C4-2B (cell line): ENCODE data around the gene ENPP4.
A peak's percentile ranks its signal among the peaks of the same experiment; 100 is the strongest.

Experiments used
- H3K27ac ChIP-seq: fragments of 450-650 bp; 2 replicates; pipeline ENCODE4 v1.5.1; 2017
- ZFX ChIP-seq: fragments of 450-650 bp; IDR thresholded peaks from 2 replicates; pipeline ENCODE4 v1.6.1; 2017
- TF ChIP-seq, protein P1 (sequence below): fragments of 450-650 bp; conservative IDR thresholded peaks from 2 replicates; pipeline ENCODE4 v1.5.1; 2017; ENCODE audit warnings: mild to moderate bottlenecking

The ENPP4 gene

DNA sequence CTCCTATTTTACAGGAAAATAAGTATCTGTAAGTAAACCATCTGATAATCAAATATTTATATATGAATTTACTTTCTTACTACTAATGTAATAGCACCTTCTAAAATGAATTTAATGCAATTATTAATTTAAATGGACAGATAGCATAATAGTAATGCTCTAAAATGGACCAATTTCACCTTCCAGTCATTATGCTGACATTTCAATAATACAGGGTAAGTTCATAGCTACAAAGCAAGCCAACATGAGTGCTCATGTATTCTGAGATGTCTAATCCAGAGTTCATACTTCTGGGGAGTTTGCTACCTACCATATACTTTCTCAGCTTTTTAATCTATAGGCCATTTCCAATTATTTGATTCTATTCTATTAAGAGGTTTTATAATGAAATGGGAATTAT, 29.4 kb downstream of the ENPP4 start:
- no peak overlapping the region for H3K27ac ChIP-seq
- no peak for TF ChIP-seq ZFX
- TF ChIP-seq, protein P1, sequence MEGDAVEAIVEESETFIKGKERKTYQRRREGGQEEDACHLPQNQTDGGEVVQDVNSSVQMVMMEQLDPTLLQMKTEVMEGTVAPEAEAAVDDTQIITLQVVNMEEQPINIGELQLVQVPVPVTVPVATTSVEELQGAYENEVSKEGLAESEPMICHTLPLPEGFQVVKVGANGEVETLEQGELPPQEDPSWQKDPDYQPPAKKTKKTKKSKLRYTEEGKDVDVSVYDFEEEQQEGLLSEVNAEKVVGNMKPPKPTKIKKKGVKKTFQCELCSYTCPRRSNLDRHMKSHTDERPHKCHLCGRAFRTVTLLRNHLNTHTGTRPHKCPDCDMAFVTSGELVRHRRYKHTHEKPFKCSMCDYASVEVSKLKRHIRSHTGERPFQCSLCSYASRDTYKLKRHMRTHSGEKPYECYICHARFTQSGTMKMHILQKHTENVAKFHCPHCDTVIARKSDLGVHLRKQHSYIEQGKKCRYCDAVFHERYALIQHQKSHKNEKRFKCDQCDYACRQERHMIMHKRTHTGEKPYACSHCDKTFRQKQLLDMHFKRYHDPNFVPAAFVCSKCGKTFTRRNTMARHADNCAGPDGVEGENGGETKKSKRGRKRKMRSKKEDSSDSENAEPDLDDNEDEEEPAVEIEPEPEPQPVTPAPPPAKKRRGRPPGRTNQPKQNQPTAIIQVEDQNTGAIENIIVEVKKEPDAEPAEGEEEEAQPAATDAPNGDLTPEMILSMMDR: no peak

DNA sequence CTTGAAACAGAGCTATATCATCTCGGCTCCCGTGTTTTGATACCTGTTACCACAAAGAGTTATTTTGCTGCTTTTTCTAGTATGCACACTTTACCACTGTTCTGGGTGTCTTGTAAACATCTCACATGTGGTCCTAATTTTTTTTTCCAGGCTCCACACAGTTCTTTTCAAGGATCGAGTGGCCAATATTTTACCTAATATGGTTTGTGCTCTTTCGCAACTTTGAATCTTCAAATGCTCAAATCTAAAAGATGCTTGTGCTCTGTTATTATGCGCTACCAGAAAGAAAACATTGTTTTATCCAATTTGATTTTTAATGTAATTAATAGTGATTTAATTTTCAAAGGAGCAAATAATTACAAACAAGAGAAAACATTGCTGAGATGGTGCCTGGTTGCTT, 30.3 kb downstream of the ENPP4 start:
- no peak overlapping the region for H3K27ac ChIP-seq
- TF ChIP-seq, protein P1: no peak
- no peak for TF ChIP-seq ZFX

DNA sequence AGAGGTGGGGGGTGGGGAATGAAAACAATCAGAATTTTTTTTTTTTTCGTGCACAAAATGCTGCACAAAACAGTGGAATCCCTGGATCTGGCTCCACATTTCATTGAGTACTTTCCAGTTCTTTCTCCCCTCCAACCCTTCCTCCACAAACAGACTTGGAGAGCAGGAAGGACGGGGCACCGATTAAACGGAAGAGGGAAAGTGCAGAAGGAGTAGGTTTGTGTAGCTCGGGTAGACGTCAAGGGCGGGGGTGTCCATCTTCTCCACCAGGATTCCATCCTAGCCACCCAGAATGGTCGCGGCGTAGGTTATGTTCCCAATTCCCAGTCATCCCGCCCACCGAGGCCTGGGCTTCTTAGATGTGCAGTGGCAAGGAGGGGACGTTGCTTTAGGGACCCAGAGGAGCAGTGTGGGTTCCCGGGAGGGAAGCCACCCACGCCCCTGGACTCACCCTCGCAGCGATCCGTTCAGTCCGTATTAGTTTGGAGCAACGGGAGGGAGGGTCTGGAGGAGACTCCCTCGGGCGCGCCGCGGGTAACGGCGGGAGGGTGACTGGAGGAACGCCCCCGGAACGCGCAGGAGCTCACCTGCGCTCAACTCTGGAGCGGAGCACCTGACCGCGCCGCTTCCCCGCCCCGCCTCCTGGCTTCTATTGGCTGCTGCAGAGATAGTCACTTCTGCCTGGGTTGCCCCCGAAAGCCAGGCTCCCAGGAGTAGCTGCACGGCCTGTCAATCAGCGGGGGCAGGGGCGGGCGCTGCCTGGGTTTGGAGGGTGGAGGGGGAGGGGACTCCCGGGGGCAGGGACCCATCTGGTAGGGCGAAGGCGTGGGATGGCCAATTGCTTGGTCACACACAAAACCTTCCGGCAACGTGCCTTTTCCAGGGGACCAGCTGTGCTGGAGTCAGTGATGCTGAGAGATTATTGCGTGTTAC, 40.8 kb downstream of the ENPP4 start, which contains the start of gene ENPP5:
ENPP5 (minus strand) TSS at position 624 of the 933 bp plus-strand sequence. CDS start 2,718 bp downstream, outside the sequence.
- peak within 1 kb of the TSS; percentile 82 for H3K27ac ChIP-seq
- 0 out of 2 replicates have a peak, but pooled peaks have one; percentile 30 for TF ChIP-seq ZFX
- TF ChIP-seq, protein P1: no peak

DNA sequence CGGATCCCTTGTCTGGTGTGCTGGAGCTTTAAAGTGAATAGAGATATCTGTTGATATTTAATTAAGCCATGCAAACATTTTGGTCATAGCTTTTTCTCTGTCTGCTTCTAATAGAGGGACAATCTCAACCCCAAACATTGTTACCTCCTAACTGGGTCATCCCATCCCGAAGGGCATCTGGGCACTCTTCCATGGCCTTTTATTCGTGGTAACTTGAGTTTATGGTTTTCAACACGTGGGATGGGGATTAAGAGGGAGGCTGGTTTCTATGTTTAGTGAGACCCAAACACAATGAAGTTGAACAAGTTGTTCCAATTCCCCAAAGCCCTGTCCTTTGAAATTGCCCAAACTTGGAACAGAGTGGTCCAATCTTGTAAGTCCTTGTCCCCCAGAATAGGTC, 42.4 kb downstream of the ENPP4 start:
- H3K27ac ChIP-seq: no peak overlapping the region

DNA sequence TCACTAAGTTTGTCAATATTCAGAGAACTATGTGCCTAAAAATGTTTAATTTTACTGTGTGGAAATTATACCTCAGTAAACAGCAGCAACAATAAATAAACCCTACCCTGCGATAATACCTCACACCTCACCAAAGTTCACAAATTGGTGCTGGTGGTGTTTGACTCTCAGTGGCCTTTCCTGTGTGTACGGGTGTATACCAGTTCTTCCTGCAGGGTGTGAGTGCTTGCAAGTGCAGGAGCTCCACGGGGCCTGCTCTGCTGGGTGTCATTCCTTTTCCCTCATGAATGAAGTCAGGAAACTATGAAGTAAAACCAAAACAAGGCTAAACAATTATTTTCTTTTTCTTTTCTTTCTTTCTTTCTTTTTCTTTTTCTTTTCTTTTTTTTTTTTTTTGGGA, 45.1 kb downstream of the ENPP4 start:
- TF ChIP-seq, protein P1: no peak
- no peak for TF ChIP-seq ZFX
- H3K27ac ChIP-seq: no peak overlapping the region

More for the DNA sequence above, 42.4 kb downstream of the ENPP4 start:
- no peak for TF ChIP-seq ZFX
- TF ChIP-seq, protein P1: no peak

DNA sequence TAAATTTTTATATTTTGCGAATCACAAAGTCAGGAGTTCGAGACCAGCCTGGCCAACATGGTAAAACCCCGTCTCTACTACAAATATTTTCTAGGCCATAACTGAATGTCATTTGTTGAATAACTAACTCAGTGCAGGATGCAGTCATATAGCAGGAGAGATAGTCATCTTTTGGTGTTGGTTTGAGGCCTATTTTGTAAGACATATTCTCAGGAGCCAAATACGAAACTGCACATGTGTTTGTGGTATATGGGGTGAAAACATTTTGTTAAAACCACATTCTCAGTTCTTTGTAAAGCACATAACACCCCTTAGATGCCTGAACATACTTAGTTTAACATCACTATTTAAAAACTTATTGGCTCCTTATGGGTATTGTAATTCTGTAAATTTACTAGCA, 45.7 kb downstream of the ENPP4 start:
- no peak for TF ChIP-seq ZFX
- TF ChIP-seq, protein P1: no peak
- no peak overlapping the region for H3K27ac ChIP-seq

DNA sequence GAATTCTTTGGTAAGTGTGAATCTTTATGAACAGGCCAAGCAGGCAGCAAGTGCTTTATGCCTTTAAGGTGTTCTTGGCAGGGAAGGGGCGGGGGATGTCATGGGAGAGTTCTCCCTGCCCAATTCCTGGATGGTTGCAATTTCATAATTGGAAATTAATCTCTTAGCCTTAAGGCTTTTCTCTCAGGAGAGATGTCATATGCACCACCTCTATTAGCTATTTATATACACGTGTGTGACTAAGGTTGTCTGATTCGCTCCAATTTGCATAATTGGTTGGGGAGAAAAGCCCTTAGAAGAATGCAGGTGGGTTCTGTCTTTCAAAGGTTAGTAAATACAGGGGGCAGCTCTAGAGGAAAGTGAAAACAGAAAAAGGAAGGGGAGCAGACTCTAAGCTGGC, 46.2 kb downstream of the ENPP4 start:
- TF ChIP-seq, protein P1: no peak
- no peak for TF ChIP-seq ZFX
- no peak overlapping the region for H3K27ac ChIP-seq
